ENCODE data around the gene KRT17.

DNA sequence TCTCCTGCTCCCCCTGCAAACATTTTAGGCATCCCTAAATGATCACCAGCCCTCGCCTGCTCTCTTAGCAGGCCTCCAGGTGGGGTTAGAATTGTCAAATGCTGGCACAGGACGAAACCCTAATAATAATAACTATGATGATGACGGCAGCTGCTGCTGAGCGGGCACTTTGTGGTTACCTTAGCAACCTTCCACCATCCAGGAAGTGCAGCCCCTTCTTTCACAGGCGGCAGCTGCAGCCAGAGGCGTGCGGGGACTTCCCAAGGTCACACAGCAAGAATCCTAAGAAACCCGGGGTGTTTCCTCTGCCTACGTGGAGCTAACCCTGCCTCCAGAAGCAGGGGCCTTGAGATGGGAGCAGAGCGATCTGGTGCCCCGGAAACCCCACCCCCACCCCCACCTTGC is 41.9 kb upstream of the KRT17 start:
- TF ChIP-seq, protein P1, sequence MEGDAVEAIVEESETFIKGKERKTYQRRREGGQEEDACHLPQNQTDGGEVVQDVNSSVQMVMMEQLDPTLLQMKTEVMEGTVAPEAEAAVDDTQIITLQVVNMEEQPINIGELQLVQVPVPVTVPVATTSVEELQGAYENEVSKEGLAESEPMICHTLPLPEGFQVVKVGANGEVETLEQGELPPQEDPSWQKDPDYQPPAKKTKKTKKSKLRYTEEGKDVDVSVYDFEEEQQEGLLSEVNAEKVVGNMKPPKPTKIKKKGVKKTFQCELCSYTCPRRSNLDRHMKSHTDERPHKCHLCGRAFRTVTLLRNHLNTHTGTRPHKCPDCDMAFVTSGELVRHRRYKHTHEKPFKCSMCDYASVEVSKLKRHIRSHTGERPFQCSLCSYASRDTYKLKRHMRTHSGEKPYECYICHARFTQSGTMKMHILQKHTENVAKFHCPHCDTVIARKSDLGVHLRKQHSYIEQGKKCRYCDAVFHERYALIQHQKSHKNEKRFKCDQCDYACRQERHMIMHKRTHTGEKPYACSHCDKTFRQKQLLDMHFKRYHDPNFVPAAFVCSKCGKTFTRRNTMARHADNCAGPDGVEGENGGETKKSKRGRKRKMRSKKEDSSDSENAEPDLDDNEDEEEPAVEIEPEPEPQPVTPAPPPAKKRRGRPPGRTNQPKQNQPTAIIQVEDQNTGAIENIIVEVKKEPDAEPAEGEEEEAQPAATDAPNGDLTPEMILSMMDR (IDR thresholded peaks at IDR 0.05), result peak in 1 of 5 experiments; percentile 46
- no peak for TF ChIP-seq EP300 (IDR thresholded peaks at IDR 0.05)
- peak in 1 of 2 donors; percentile 3 for TF ChIP-seq POLR2A (IDR thresholded peaks at IDR 0.05)
